Activated CD8-positive, alpha-beta T cell treated with anti-CD3 and anti-CD28 coated beads for 36 hours (primary cell): ENCODE measurements around the gene PLCL2. TPM values are rescaled to one million over a fixed set of nuclear protein-coding genes. Genes with fewer than 3 reads are reported as not detected.

Experiments used
- ATAC-seq: fragments of 200-7000 bp; cut with Tn5 transposase; one replicate; pipeline ENCODE4 v1.10.0; 2021; ENCODE audit warnings: mild to moderate bottlenecking, moderate library complexity
- CTCF ChIA-PET: fragments of 350-600 bp; sonication (Branson Sonifier 250); formaldehyde crosslinking; loops from one replicate; lab custom pipeline; 2021; ENCODE audit warnings: antibody characterized with exemption; lab: Charles Lee
- POLR2A ChIA-PET: fragments of 350-600 bp; sonication (Branson Sonifier 250); formaldehyde crosslinking; loops from one replicate; lab custom pipeline; 2021; ENCODE audit warnings: antibody characterized with exemption; lab: Charles Lee
- DNase-seq: peaks from one replicate; pipeline ENCODE4 v3.0.0-alpha.2; 2020
- H3K27ac Mint-ChIP-seq: one replicate; pipeline ENCODE4 v1.8.0; 2021; ENCODE audit warnings: mild to moderate bottlenecking, mixed read lengths
- H3K27me3 Mint-ChIP-seq: one replicate; pipeline ENCODE4 v1.8.0; 2021; ENCODE audit warnings: mixed read lengths
- H3K36me3 Mint-ChIP-seq: one replicate; pipeline ENCODE4 v1.8.0; 2021; ENCODE audit warnings: low read depth, mixed read lengths
- H3K4me1 Mint-ChIP-seq: one replicate; pipeline ENCODE4 v1.8.0; 2021; ENCODE audit warnings: low read depth, mixed read lengths
- H3K4me3 Mint-ChIP-seq: one replicate; pipeline ENCODE4 v1.8.0; 2021; ENCODE audit warnings: mild to moderate bottlenecking, moderate library complexity, mixed read lengths
- H3K9me3 Mint-ChIP-seq: one replicate; pipeline ENCODE4 v1.8.0; 2021; ENCODE audit warnings: mixed read lengths
- CTCF ChIP-seq: fragments of 200-600 bp; IDR thresholded peaks from one replicate; pipeline ENCODE4 v1.8.0; 2022; ENCODE audit warnings: antibody characterized with exemption, mild to moderate bottlenecking
- intact Hi-C: fragments of 100-400 bp; cut with micrococcal nuclease; formaldehyde crosslinking; loops from one replicate; pipeline ENCODE4 v1.10.0; 2022
- total RNA-seq, 2 experiments: library from RNA; stranded (reverse); gene quantifications; one replicate each; pipeline ENCODE4 v1.2.3, GENCODE V29; 2021

The PLCL2 gene
- total RNA-seq, 2 experiments from 2014 or later = 19.4 to 19.7 TPM

GRCh38 chr3:16884084-16884747 is 539 bp upstream of the PLCL2 start:
- intact Hi-C loops = no loop called here
- Mint-ChIP-seq H3K4me3 (peak overlapping the region; percentile 83), H3K4me1 (peaks cover 20% of the 10 kb centered on the region), H3K27me3 (no peaks in the 10 kb centered on the region), H3K27ac (peak overlapping the region; percentile 95), H3K36me3 (no peaks in the 10 kb centered on the region), H3K9me3 (no peaks in the 10 kb centered on the region)
- DNase-seq (peak; percentile 82), ATAC-seq (peak; percentile 62)
- ChIA-PET CTCF (interaction anchor here (0.6 to 7.0 kb wide), 31 partner anchors 10 to 352 kb away, joined by 3 to 32 read pairs (median 4); no protein-coding TSS in a partner anchor), POLR2A (interaction anchor here (0.6 to 3.0 kb wide), 15 partner anchors 16 to 269 kb away, joined by 3 to 10 read pairs (median 3); no protein-coding TSS in a partner anchor)
- TF ChIP-seq CTCF = peak; percentile 76

- Mint-ChIP-seq H3K27me3 (no peaks in the 10 kb centered on the region), H3K4me3 (peak overlapping the region; percentile 95), H3K9me3 (no peaks in the 10 kb centered on the region), H3K4me1 (peaks cover 35% of the 10 kb centered on the region), H3K27ac (peak overlapping the region; percentile 98), H3K36me3 (no peaks in the 10 kb centered on the region)
- no peak for TF ChIP-seq CTCF
- POLR2A ChIA-PET = interaction anchor here (0.6 to 3.0 kb wide), 5 partner anchors 11 to 349 kb away, joined by 3 to 10 read pairs (median 5); no protein-coding TSS in a partner anchor
- CTCF ChIA-PET = interaction anchor here (1.3 to 7.0 kb wide), 7 partner anchors 11 to 347 kb away, joined by 3 to 32 read pairs (median 6); no protein-coding TSS in a partner anchor
- peak; percentile 46 for ATAC-seq
- intact Hi-C loops = loop anchor here (5.0 kb wide), 4 partner anchors 38 to 347 kb away; no protein-coding TSS in a partner anchor
- DNase-seq = no peak
Measured at GRCh38 chr3:16885593-16886302, 993 bp downstream of the PLCL2 start.

GRCh38 chr3:16886303-16886683 is 1.5 kb downstream of the PLCL2 start:
- Mint-ChIP-seq H3K36me3 (no peaks in the 10 kb centered on the region), H3K9me3 (no peaks in the 10 kb centered on the region), H3K27ac (peak overlapping the region; percentile 98), H3K4me1 (peaks cover 41% of the 10 kb centered on the region), H3K27me3 (no peaks in the 10 kb centered on the region), H3K4me3 (peak overlapping the region; percentile 95)
- TF ChIP-seq CTCF = no peak
- POLR2A ChIA-PET = interaction anchor here (0.6 to 3.0 kb wide), 5 partner anchors 10 to 348 kb away, joined by 3 to 10 read pairs (median 5); no protein-coding TSS in a partner anchor
- DNase-seq (peak; percentile 56), ATAC-seq (peak; percentile 6)
- intact Hi-C loops = loop anchor here (5.0 kb wide), 4 partner anchors 39 to 346 kb away; no protein-coding TSS in a partner anchor
- CTCF ChIA-PET = interaction anchor here (1.3 to 7.0 kb wide), 4 partner anchors 11 to 265 kb away, joined by 3 to 32 read pairs (median 6); no protein-coding TSS in a partner anchor

- DNase-seq (no peak), ATAC-seq (no peak)
- H3K36me3 Mint-ChIP-seq = no peaks in the 10 kb centered on the region
- intact Hi-C loops = loop anchor here (5.0 kb wide), 4 partner anchors 40 to 345 kb away; no protein-coding TSS in a partner anchor
- ChIA-PET POLR2A (interaction anchor here (0.8 to 1.7 kb wide), 2 partner anchors 9 to 280 kb away, joined by 3 to 8 read pairs; no protein-coding TSS in a partner anchor), CTCF (interaction anchor here (0.8 to 7.0 kb wide), 4 partner anchors 9 to 265 kb away, joined by 4 to 32 read pairs (median 7); no protein-coding TSS in a partner anchor)
- no peak for TF ChIP-seq CTCF
- H3K4me1 Mint-ChIP-seq = peaks cover 49% of the 10 kb centered on the region
- H3K9me3 Mint-ChIP-seq = no peaks in the 10 kb centered on the region
- peak overlapping the region; percentile 95 for H3K4me3 Mint-ChIP-seq
- H3K27ac Mint-ChIP-seq = peak overlapping the region; percentile 98
- H3K27me3 Mint-ChIP-seq = no peaks in the 10 kb centered on the region
Measured at GRCh38 chr3:16887130-16887529, 2.4 kb downstream of the PLCL2 start.
